ENCODE data around the gene B4GALT5.

The B4GALT5 gene

DNA sequence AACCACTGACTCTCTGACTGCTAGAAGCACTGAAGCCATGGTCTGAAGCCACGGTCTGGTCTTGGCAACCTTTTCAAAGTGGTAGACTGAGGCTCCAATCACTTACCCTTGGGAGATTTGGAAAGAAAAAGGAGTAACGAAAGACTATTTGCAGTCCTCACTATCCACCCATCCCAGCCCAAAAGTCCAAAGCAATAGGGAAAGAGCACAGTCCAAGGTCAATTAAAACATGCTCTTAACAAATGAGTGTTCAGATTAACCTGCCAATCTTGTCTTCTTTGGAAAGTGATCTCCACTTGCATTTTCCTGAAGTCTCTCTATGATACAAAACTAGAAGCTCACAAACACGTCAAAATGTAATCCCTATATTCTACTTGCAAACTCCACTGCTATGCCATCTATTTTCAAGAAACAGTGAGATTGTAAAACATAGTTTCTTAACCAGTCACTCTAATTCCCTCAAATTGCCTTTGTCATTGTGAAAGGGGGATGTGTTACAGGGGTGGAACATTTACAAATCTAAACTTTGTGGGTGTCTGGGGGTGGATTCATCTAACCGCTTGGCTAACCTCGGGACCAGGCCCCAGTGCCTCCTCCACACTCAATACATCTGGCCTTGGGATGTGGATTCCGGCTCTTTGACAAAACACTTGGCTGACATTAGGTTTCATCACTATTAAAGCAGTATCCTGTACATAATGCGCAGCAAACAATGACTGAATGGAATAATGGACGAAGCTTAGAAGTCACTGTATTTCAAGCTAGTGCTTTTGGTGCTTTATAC lies 56.4 kb downstream of the B4GALT5 start:
- no peak for DNase-seq (ENCODE audit: low read depth)

GRCh38 chr20:49656304-49656703 lies 57.4 kb downstream of the B4GALT5 start:
- DNase-seq (ENCODE audit: low read depth): no peak

DNA sequence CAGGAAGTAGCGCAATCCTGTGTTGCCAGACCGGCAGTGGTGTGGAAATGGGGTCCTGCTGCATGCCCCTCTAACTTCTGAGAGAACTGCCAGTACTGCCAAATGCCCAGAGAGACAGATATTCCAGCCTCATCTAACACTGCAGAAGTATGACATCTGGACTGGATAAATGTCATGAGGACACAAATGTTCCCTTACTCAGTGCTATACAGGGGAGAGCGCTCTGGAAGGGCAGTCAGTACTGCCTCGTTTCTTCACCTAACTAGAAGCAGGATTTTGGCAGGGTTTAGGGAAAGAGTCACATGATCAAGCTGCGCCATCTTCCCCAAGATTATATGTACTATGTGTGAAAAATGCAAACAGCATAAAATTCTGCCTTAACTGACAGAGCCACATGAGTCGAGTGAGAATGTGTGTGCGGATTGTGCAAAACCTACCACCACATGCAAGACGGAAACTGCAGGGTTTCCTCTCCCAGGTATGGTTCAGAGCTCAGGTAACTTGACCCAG lies 59.7 kb downstream of the B4GALT5 start:
- DNase-seq (ENCODE audit: low read depth): no peak

DNA sequence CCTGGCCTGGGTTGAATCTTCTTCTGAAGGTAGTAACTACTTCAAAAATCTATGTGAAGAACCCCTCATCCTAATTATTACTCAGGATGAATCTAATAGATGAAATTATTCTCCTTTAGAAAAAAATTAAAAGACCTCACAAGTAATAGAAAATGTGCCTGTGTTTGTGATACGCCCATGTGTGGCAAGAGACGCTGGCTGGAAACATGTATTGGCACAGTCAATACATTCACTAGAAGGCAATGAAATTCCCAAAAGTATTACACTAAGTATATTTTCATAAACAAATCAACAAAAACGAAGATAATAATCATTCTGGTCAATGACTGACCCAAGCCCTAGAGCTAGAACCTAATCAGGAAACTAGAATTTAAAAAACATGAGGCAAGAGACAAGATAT lies 64.0 kb downstream of the B4GALT5 start:
- no peak for DNase-seq (ENCODE audit: low read depth)

- no peak for DNase-seq (ENCODE audit: low read depth)
These were observed 66.1 kb downstream of the B4GALT5 start for GRCh38 chr20:49647550-49647949.

DNA sequence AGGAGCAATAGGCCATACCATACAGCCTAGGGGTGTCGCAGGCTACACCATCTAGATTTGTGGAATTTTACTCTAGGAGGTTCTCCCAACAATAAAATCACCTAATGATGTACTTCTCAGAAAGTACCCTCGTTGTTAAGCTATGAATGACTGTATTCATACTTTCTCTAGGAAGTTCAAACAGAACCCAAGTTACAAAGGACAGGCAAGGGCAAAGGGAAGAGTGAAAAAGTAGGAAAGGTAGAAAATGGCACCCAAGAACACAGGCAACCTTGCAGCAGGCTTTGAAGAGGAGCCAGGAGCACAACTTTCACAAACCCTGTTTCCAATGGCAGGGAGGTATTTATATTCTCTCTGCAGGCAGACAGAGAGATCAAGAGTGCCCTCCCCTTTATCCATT lies 67.2 kb downstream of the B4GALT5 start:
- no peak for DNase-seq (ENCODE audit: low read depth)

GRCh38 chr20:49646126-49646525 lies 67.6 kb downstream of the B4GALT5 start:
- DNase-seq (ENCODE audit: low read depth): no peak

- no peak for DNase-seq (ENCODE audit: low read depth)
These were observed 68.6 kb downstream of the B4GALT5 start for GRCh38 chr20:49644980-49645565.

DNA sequence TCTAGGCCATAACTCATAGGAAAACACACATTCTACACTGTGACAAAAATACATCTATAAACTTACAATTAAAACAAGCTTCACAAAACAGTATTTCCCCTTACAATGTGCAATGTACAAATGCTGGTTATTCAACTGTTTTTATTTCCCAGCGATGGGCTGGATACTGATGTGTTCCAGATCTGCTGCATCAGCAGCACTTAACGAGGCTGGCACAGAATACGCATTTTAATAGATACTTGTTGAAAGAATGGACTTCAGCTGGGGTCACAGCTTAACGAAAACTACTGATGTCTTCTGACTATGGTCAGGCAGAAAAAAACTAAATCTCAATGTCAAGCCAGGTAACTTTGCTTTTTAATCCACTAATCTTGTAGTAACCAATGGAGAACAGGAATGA lies 70.9 kb downstream of the B4GALT5 start:
- DNase-seq (ENCODE audit: low read depth): no peak

DNA sequence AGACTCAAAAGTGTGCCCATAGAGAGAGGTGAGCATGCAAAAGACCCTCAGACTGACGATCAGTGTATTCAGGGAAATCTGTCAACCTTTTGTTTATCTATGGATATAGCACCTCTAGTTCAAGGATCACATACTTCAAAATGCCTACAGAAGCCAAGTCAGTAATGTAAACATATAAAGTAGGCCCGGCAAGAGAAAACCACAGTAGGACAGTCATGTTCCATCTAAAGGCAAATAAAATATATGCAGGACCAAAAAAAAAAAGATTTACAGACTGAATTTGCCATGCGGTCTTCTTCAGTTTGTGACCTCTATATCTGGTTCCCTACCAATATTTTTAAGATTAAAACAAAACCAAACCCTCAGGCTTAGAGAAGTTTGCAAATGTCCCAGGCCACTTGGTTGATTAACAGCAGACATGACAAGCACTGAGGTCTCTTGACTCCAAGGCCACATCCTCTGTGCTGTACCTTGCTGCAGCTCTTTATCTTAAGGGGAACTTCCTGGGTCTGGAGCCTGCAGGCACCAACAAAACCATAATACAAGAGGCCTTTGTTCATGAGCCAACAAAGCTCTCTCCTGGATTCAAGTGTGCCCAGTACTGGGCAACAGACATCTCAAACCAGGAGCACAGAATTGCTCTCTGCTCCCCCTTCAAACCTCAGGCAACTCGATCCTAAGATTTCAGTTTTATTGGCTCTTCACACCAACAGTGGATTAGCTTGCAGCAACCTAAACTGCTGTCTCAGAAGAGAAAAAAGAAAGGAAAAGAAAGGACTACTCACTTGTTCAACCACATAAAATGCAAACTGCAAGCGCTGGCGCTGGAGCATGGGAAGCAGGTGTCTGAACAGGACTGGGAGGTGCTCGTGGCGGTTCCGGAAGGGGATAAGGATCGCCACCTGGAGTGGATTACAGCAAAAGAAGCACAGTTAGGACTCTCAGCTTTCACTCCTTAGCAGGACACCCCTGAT lies 71.7 kb downstream of the B4GALT5 start:
- no peak for DNase-seq (ENCODE audit: low read depth)

GRCh38 chr20:49637046-49637637 lies 76.5 kb downstream of the B4GALT5 start:
- DNase-seq (ENCODE audit: low read depth): no peak

DNA sequence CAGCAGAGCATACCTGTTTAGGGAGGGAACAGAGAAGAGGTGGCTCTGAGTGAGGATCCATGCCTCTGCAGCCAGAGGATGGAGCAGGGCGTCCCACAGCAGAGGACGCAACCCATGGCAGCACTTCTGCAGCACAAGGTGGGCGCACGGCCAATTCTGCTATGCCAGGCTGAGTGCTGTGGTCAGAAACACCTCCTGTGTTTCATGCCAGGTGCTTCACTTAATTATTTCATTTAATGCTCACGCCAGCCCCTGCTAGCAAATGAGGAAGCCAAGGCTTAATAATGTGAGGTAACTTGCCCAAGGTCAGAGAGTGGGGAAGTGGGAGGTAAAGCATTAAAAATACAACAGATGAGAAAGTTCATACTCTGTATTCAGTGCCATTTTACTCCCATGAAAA lies 77.2 kb downstream of the B4GALT5 start:
- no peak for DNase-seq (ENCODE audit: low read depth)

- no peak for DNase-seq (ENCODE audit: low read depth)
These were observed 77.8 kb downstream of the B4GALT5 start for GRCh38 chr20:49635866-49636265.

DNA sequence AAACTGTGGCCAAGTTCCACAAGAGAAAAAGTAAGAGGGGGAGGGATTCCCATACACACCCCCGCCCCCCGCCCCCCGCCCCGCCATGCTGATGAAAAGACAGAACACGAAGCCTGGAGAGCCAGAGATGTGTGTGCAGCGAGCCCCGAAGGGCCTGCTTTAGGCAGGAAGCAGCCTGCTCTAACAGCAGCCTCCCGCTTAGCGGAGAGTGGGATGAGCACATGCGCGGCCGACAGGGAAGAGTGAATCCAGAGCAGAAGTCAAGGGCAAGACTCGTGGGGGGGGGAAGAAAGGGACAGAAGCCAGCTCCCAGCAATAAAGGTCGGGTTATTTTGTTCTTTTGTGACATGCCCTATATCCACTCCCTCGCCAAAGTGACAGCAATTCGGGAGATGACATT lies 78.5 kb downstream of the B4GALT5 start:
- no peak for DNase-seq (ENCODE audit: low read depth)

- DNase-seq (ENCODE audit: low read depth): no peak
These were observed 79.6 kb downstream of the B4GALT5 start for GRCh38 chr20:49634116-49634515.

GRCh38 chr20:49633643-49634042 lies 80.0 kb downstream of the B4GALT5 start:
- no peak for DNase-seq (ENCODE audit: low read depth)

GRCh38 chr20:49633023-49633422 lies 80.7 kb downstream of the B4GALT5 start:
- no peak for DNase-seq (ENCODE audit: low read depth)

DNA sequence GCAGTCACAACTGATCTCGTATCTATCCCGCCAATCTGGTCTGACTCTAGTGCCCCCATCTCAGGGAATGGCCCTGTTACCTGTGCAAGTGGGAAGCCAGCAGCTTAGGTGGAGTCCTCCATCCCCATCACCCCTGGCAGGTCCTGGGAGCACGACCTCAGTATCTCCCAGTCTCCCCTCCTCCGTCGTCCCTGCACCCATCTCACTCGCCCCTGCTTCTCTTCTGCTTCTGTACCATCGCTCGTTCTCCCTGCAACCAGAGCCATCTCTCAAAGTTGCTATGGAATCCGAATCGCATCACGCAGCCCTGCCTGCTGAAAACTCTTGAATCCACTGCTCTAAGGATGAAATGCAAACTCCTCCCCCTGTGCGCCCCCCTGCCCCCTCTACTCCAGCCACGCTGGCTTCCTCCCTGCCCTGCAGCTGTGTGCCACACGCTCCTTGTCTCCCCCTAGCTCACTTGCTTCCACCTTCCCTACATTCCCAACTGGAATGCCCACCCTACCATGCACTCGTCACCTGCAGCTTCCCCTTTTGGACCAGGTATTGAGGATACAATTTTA lies 81.7 kb downstream of the B4GALT5 start:
- no peak for DNase-seq (ENCODE audit: low read depth)

- DNase-seq (ENCODE audit: low read depth): no peak
These were observed 82.5 kb downstream of the B4GALT5 start for GRCh38 chr20:49631061-49631716.

- no peak for DNase-seq (ENCODE audit: low read depth)
These were observed 83.2 kb downstream of the B4GALT5 start for GRCh38 chr20:49630396-49630951.

DNA sequence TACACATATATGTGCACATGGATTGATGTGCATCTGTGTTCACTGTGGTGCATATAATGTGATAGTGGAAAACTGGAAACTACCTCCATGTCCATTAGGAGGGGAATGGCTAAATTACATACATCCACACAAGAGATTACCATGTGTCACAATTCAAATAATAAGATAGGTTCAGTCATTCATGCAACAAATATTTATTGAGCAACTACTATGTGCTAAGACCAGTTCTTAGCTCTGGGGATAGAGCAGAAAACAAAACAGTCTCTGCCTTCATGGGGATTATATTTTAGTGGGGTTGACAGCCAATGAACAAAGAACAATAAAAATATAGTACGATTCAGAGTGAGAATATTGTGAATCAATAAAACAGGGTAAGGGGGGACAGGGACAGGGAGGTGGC lies 84.1 kb downstream of the B4GALT5 start:
- DNase-seq (ENCODE audit: low read depth): no peak

Data from stimulated activated CD8-positive, alpha-beta memory T cell treated with anti-CD3 and anti-CD28 coated beads, Interleukin-15, amount 100 ng/mL, for 24 hours (primary cell).